ENCODE data around the gene CPN2.

The CPN2 gene

GRCh38 chr3:194383276-194383940, 32.3 kb upstream of the CPN2 start:
- no peak overlapping the region for H2AK5ac ChIP-seq (ENCODE audit: low read length)
- no peak overlapping the region for H2BK120ac ChIP-seq (ENCODE audit: low read depth, low read length)
- no peak overlapping the region for H2BK15ac ChIP-seq (replicated peaks; ENCODE audit: low read depth)
- H4K8ac ChIP-seq (ENCODE audit: low read depth, low read length), result no peak overlapping the region
- no peak overlapping the region for H3K23ac ChIP-seq (ENCODE audit: low read length)
- no peak overlapping the region for H3K9ac ChIP-seq (ENCODE audit: low read length)
- no CpG with 5 or more reads among the region's 14 CpGs for WGBS (ENCODE audit: extremely low coverage, insufficient coverage, low lambda C conversion rate)
- no peak overlapping the region for H3K4me2 ChIP-seq (ENCODE audit: low read length)
- peaks cover 5% of the 10 kb centered on the region for H3K4me1 ChIP-seq (ENCODE audit: control insufficient read depth, low read depth, low read length)
- no peak overlapping the region for H3K56ac ChIP-seq (ENCODE audit: low read length)
- H3K36me3 ChIP-seq (ENCODE audit: control insufficient read depth, insufficient read depth, low read length), result no peaks in the 10 kb centered on the region
- H3K4me3 ChIP-seq (ENCODE audit: low read length), result no peak overlapping the region
- H2BK5ac ChIP-seq (ENCODE audit: low read length), result no peak overlapping the region
- no peak overlapping the region for H4K5ac ChIP-seq (ENCODE audit: low read length)
- H3K79me1 ChIP-seq (ENCODE audit: low read length), result no peaks in the 10 kb centered on the region
- no peak overlapping the region for H3K27ac ChIP-seq (ENCODE audit: low read depth, low read length)
- peak; percentile 83 for DNase-seq
- H3K79me2 ChIP-seq (ENCODE audit: control insufficient read depth, insufficient read depth, low read length), result no peaks in the 10 kb centered on the region
- no peaks in the 10 kb centered on the region for H3K27me3 ChIP-seq (ENCODE audit: insufficient read depth, low read length, poor library complexity)
- H3K4ac ChIP-seq (ENCODE audit: low read depth, low read length), result no peak overlapping the region
- no peak overlapping the region for H3K18ac ChIP-seq (ENCODE audit: low read length)

GRCh38 chr3:194382892-194383223, 31.7 kb upstream of the CPN2 start:
- H3K4ac ChIP-seq (ENCODE audit: low read depth, low read length), result peak overlapping the region; percentile 6
- H3K23ac ChIP-seq (ENCODE audit: low read length), result no peak overlapping the region
- peaks cover 5% of the 10 kb centered on the region for H3K4me1 ChIP-seq (ENCODE audit: control insufficient read depth, low read depth, low read length)
- H3K9ac ChIP-seq (ENCODE audit: low read length), result no peak overlapping the region
- no peak overlapping the region for H2AK5ac ChIP-seq (ENCODE audit: low read length)
- no peaks in the 10 kb centered on the region for H3K79me2 ChIP-seq (ENCODE audit: control insufficient read depth, insufficient read depth, low read length)
- no peaks in the 10 kb centered on the region for H3K36me3 ChIP-seq (ENCODE audit: control insufficient read depth, insufficient read depth, low read length)
- H2BK15ac ChIP-seq (replicated peaks; ENCODE audit: low read depth), result no peak overlapping the region
- H2BK120ac ChIP-seq (ENCODE audit: low read depth, low read length), result no peak overlapping the region
- no peak overlapping the region for H3K4me2 ChIP-seq (ENCODE audit: low read length)
- H4K5ac ChIP-seq (ENCODE audit: low read length), result no peak overlapping the region
- H3K27ac ChIP-seq (ENCODE audit: low read depth, low read length), result no peak overlapping the region
- H3K79me1 ChIP-seq (ENCODE audit: low read length), result no peaks in the 10 kb centered on the region
- no CpG with 5 or more reads among the region's 9 CpGs for WGBS (ENCODE audit: extremely low coverage, insufficient coverage, low lambda C conversion rate)
- no peak overlapping the region for H3K18ac ChIP-seq (ENCODE audit: low read length)
- no peak overlapping the region for H3K4me3 ChIP-seq (ENCODE audit: low read length)
- H3K56ac ChIP-seq (ENCODE audit: low read length), result no peak overlapping the region
- H4K8ac ChIP-seq (ENCODE audit: low read depth, low read length), result no peak overlapping the region
- no peaks in the 10 kb centered on the region for H3K27me3 ChIP-seq (ENCODE audit: insufficient read depth, low read length, poor library complexity)
- DNase-seq, result no peak
- no peak overlapping the region for H2BK5ac ChIP-seq (ENCODE audit: low read length)

- Histone ChIP-seq H3K27me3 (ENCODE audit: insufficient read depth, low read length, poor library complexity) (no peaks in the 10 kb centered on the region), H2BK5ac (ENCODE audit: low read length) (no peak overlapping the region), H2BK120ac (ENCODE audit: low read depth, low read length) (no peak overlapping the region), H4K8ac (ENCODE audit: low read depth, low read length) (no peak overlapping the region), H3K79me2 (ENCODE audit: control insufficient read depth, insufficient read depth, low read length) (no peaks in the 10 kb centered on the region), H3K56ac (ENCODE audit: low read length) (no peak overlapping the region), H3K9ac (ENCODE audit: low read length) (no peak overlapping the region), H2BK15ac (replicated peaks; ENCODE audit: low read depth) (no peak overlapping the region), H3K4me3 (ENCODE audit: low read length) (no peak overlapping the region), H2AK5ac (ENCODE audit: low read length) (no peak overlapping the region), H3K4me1 (ENCODE audit: control insufficient read depth, low read depth, low read length) (peaks cover 5% of the 10 kb centered on the region), H3K4ac (ENCODE audit: low read depth, low read length) (peak overlapping the region; percentile 6), H3K27ac (ENCODE audit: low read depth, low read length) (no peak overlapping the region), H3K36me3 (ENCODE audit: control insufficient read depth, insufficient read depth, low read length) (no peaks in the 10 kb centered on the region), H3K4me2 (ENCODE audit: low read length) (no peak overlapping the region), H3K23ac (ENCODE audit: low read length) (no peak overlapping the region), H4K5ac (ENCODE audit: low read length) (no peak overlapping the region), H3K18ac (ENCODE audit: low read length) (no peak overlapping the region), H3K79me1 (ENCODE audit: low read length) (no peaks in the 10 kb centered on the region)
- DNase-seq, result peak; percentile 58
- no CpG with 5 or more reads among the region's 20 CpGs for WGBS (ENCODE audit: extremely low coverage, insufficient coverage, low lambda C conversion rate)
These were observed 31.2 kb upstream of the CPN2 start for GRCh38 chr3:194382196-194382891.

GRCh38 chr3:194381460-194381875, 30.3 kb upstream of the CPN2 start:
- no peak overlapping the region for H2BK120ac ChIP-seq (ENCODE audit: low read depth, low read length)
- no peak overlapping the region for H2AK5ac ChIP-seq (ENCODE audit: low read length)
- no peaks in the 10 kb centered on the region for H3K79me2 ChIP-seq (ENCODE audit: control insufficient read depth, insufficient read depth, low read length)
- peaks cover 5% of the 10 kb centered on the region for H3K4me1 ChIP-seq (ENCODE audit: control insufficient read depth, low read depth, low read length)
- H3K27me3 ChIP-seq (ENCODE audit: insufficient read depth, low read length, poor library complexity), result no peaks in the 10 kb centered on the region
- no CpG with 5 or more reads among the region's 17 CpGs for WGBS (ENCODE audit: extremely low coverage, insufficient coverage, low lambda C conversion rate)
- no peak overlapping the region for H3K9ac ChIP-seq (ENCODE audit: low read length)
- no peak overlapping the region for H2BK5ac ChIP-seq (ENCODE audit: low read length)
- no peak overlapping the region for H3K27ac ChIP-seq (ENCODE audit: low read depth, low read length)
- no peak for DNase-seq
- H4K5ac ChIP-seq (ENCODE audit: low read length), result no peak overlapping the region
- H3K23ac ChIP-seq (ENCODE audit: low read length), result no peak overlapping the region
- H3K18ac ChIP-seq (ENCODE audit: low read length), result no peak overlapping the region
- no peaks in the 10 kb centered on the region for H3K36me3 ChIP-seq (ENCODE audit: control insufficient read depth, insufficient read depth, low read length)
- H3K56ac ChIP-seq (ENCODE audit: low read length), result no peak overlapping the region
- no peak overlapping the region for H3K4me2 ChIP-seq (ENCODE audit: low read length)
- no peak overlapping the region for H3K4ac ChIP-seq (ENCODE audit: low read depth, low read length)
- H3K79me1 ChIP-seq (ENCODE audit: low read length), result no peaks in the 10 kb centered on the region
- no peak overlapping the region for H2BK15ac ChIP-seq (replicated peaks; ENCODE audit: low read depth)
- H4K8ac ChIP-seq (ENCODE audit: low read depth, low read length), result no peak overlapping the region
- H3K4me3 ChIP-seq (ENCODE audit: low read length), result no peak overlapping the region

GRCh38 chr3:194380326-194380725, 29.2 kb upstream of the CPN2 start:
- no peak overlapping the region for H3K18ac ChIP-seq (ENCODE audit: low read length)
- no peak overlapping the region for H3K4me2 ChIP-seq (ENCODE audit: low read length)
- no peak overlapping the region for H3K4me3 ChIP-seq (ENCODE audit: low read length)
- no peak for DNase-seq
- H3K27me3 ChIP-seq (ENCODE audit: insufficient read depth, low read length, poor library complexity), result no peaks in the 10 kb centered on the region
- no peak overlapping the region for H4K8ac ChIP-seq (ENCODE audit: low read depth, low read length)
- H3K79me1 ChIP-seq (ENCODE audit: low read length), result no peaks in the 10 kb centered on the region
- no peak overlapping the region for H3K56ac ChIP-seq (ENCODE audit: low read length)
- WGBS (ENCODE audit: extremely low coverage, insufficient coverage, low lambda C conversion rate), result no CpG with 5 or more reads among the region's 7 CpGs
- no peak overlapping the region for H3K4ac ChIP-seq (ENCODE audit: low read depth, low read length)
- no peak overlapping the region for H2BK15ac ChIP-seq (replicated peaks; ENCODE audit: low read depth)
- H2BK5ac ChIP-seq (ENCODE audit: low read length), result no peak overlapping the region
- no peak overlapping the region for H3K23ac ChIP-seq (ENCODE audit: low read length)
- H4K5ac ChIP-seq (ENCODE audit: low read length), result no peak overlapping the region
- no peak overlapping the region for H3K9ac ChIP-seq (ENCODE audit: low read length)
- H3K36me3 ChIP-seq (ENCODE audit: control insufficient read depth, insufficient read depth, low read length), result no peaks in the 10 kb centered on the region
- H3K4me1 ChIP-seq (ENCODE audit: control insufficient read depth, low read depth, low read length), result peaks cover 9% of the 10 kb centered on the region
- H3K79me2 ChIP-seq (ENCODE audit: control insufficient read depth, insufficient read depth, low read length), result no peaks in the 10 kb centered on the region
- no peak overlapping the region for H3K27ac ChIP-seq (ENCODE audit: low read depth, low read length)
- H2BK120ac ChIP-seq (ENCODE audit: low read depth, low read length), result no peak overlapping the region
- H2AK5ac ChIP-seq (ENCODE audit: low read length), result no peak overlapping the region

GRCh38 chr3:194379651-194380050, 28.5 kb upstream of the CPN2 start:
- WGBS (ENCODE audit: extremely low coverage, insufficient coverage, low lambda C conversion rate), result no CpG with 5 or more reads among the region's 9 CpGs
- H3K4me3 ChIP-seq (ENCODE audit: low read length), result no peak overlapping the region
- H3K56ac ChIP-seq (ENCODE audit: low read length), result no peak overlapping the region
- H3K36me3 ChIP-seq (ENCODE audit: control insufficient read depth, insufficient read depth, low read length), result no peaks in the 10 kb centered on the region
- no peak overlapping the region for H3K4ac ChIP-seq (ENCODE audit: low read depth, low read length)
- no peak overlapping the region for H3K27ac ChIP-seq (ENCODE audit: low read depth, low read length)
- H2BK5ac ChIP-seq (ENCODE audit: low read length), result no peak overlapping the region
- H3K23ac ChIP-seq (ENCODE audit: low read length), result no peak overlapping the region
- no peaks in the 10 kb centered on the region for H3K27me3 ChIP-seq (ENCODE audit: insufficient read depth, low read length, poor library complexity)
- peaks cover 9% of the 10 kb centered on the region for H3K4me1 ChIP-seq (ENCODE audit: control insufficient read depth, low read depth, low read length)
- H2AK5ac ChIP-seq (ENCODE audit: low read length), result no peak overlapping the region
- no peak overlapping the region for H3K9ac ChIP-seq (ENCODE audit: low read length)
- H3K4me2 ChIP-seq (ENCODE audit: low read length), result no peak overlapping the region
- H3K79me2 ChIP-seq (ENCODE audit: control insufficient read depth, insufficient read depth, low read length), result no peaks in the 10 kb centered on the region
- H3K79me1 ChIP-seq (ENCODE audit: low read length), result no peaks in the 10 kb centered on the region
- no peak overlapping the region for H4K8ac ChIP-seq (ENCODE audit: low read depth, low read length)
- H3K18ac ChIP-seq (ENCODE audit: low read length), result no peak overlapping the region
- no peak overlapping the region for H2BK120ac ChIP-seq (ENCODE audit: low read depth, low read length)
- no peak for DNase-seq
- no peak overlapping the region for H2BK15ac ChIP-seq (replicated peaks; ENCODE audit: low read depth)
- H4K5ac ChIP-seq (ENCODE audit: low read length), result no peak overlapping the region
